H9 (cell line): ENCODE data around the gene LMO4. TPM values are rescaled to one million over a fixed set of nuclear protein-coding genes. Genes with fewer than 3 reads are reported as not detected.

Source experiments
- DNase-seq: peaks from one replicate; pipeline ENCODE4 v3.0.0-alpha.2; 2017
- H2AFZ ChIP-seq: one replicate; pipeline ENCODE4 v1.6.1; 2013; ENCODE audit warnings: mild to moderate bottlenecking, low read length, control low read depth, moderate library complexity
- H2AK5ac ChIP-seq: 2 replicates; pipeline ENCODE4 v1.6.1; 2013; ENCODE audit warnings: low read length, control low read depth, mixed read lengths; ENCODE audit not compliant: insufficient read length
- H2BK120ac ChIP-seq: one replicate; pipeline ENCODE4 v1.6.1; 2013; ENCODE audit warnings: low read depth, mild to moderate bottlenecking, low read length, control low read depth, inconsistent platforms; ENCODE audit not compliant: poor library complexity, severe bottlenecking
- H2BK12ac ChIP-seq: 2 replicates; pipeline ENCODE4 v1.6.1; 2013; ENCODE audit warnings: low read length, control low read depth, mixed read lengths, low read depth; ENCODE audit not compliant: insufficient read length
- H2BK15ac ChIP-seq: 2 replicates; pipeline ENCODE4 v1.6.1; 2013; ENCODE audit warnings: low read depth, low read length, control low read depth
- H2BK20ac ChIP-seq: one replicate; pipeline ENCODE4 v1.6.1; 2013; ENCODE audit warnings: low read depth, mild to moderate bottlenecking, low read length, control low read depth, inconsistent platforms; ENCODE audit not compliant: poor library complexity, severe bottlenecking
- H2BK5ac ChIP-seq: 2 replicates; pipeline ENCODE4 v1.6.1; 2013; ENCODE audit warnings: low read length, control low read depth, mixed read lengths; ENCODE audit not compliant: insufficient read length
- H3K14ac ChIP-seq: 2 replicates; pipeline ENCODE4 v1.6.1; 2013; ENCODE audit warnings: low read length, control low read depth; ENCODE audit not compliant: insufficient read depth
- H3K18ac ChIP-seq: 2 replicates; pipeline ENCODE4 v1.6.1; 2013; ENCODE audit warnings: low read depth, mild to moderate bottlenecking, mixed read lengths, low read length, control low read depth; ENCODE audit not compliant: insufficient read length
- H3K23ac ChIP-seq: 2 replicates; pipeline ENCODE4 v1.6.1; 2013; ENCODE audit warnings: low read length, control low read depth, mixed read lengths, low read depth; ENCODE audit not compliant: insufficient read length
- H3K23me2 ChIP-seq: 2 replicates; pipeline ENCODE4 v1.6.1; 2013; ENCODE audit warnings: low read depth, mild to moderate bottlenecking, mixed read lengths, low read length, control low read depth; ENCODE audit not compliant: insufficient read length, poor library complexity, severe bottlenecking
- H3K27ac ChIP-seq: 2 replicates; pipeline ENCODE4 v1.5.1; 2013; ENCODE audit warnings: low read length, control low read depth, mixed read lengths, low read depth; ENCODE audit not compliant: insufficient read length
- H3K27me3 ChIP-seq: 2 replicates; pipeline ENCODE4 v1.6.1; 2013; ENCODE audit warnings: low read length, control low read depth, inconsistent platforms; ENCODE audit not compliant: insufficient read depth
- H3K4ac ChIP-seq: 2 replicates; pipeline ENCODE4 v1.6.1; 2013; ENCODE audit warnings: low read depth, mild to moderate bottlenecking, control low read depth, inconsistent platforms, low read length, moderate library complexity
- H3K4me1 ChIP-seq: 2 replicates; pipeline ENCODE4 v1.6.1; 2013; ENCODE audit warnings: low read length, control low read depth, inconsistent platforms; ENCODE audit not compliant: insufficient read depth
- H3K4me2 ChIP-seq: 2 replicates; pipeline ENCODE4 v1.6.1; 2013; ENCODE audit warnings: low read length, control low read depth, mixed read lengths; ENCODE audit not compliant: insufficient read length, insufficient read depth
- H3K56ac ChIP-seq: 2 replicates; pipeline ENCODE4 v1.6.1; 2013; ENCODE audit warnings: low read depth, mild to moderate bottlenecking, mixed read lengths, low read length, control low read depth; ENCODE audit not compliant: insufficient read length
- H3K79me1 ChIP-seq: 2 replicates; pipeline ENCODE4 v1.6.1; 2013; ENCODE audit warnings: low read depth, mild to moderate bottlenecking, moderate library complexity, low read length, control low read depth, inconsistent platforms; ENCODE audit not compliant: insufficient read depth, poor library complexity, severe bottlenecking
- H3K79me2 ChIP-seq: 2 replicates; pipeline ENCODE4 v1.6.1; 2013; ENCODE audit warnings: low read length, control low read depth, inconsistent platforms; ENCODE audit not compliant: insufficient read depth
- H3K9ac ChIP-seq: 2 replicates; pipeline ENCODE4 v1.6.1; 2013; ENCODE audit warnings: low read length, control low read depth, mixed read lengths; ENCODE audit not compliant: insufficient read length; ENCODE audit errors: extremely low read depth
- H3K9me3 ChIP-seq: one replicate; pipeline ENCODE4 v1.6.1; 2013; ENCODE audit warnings: low read depth, low read length, inconsistent platforms; ENCODE audit not compliant: control insufficient read depth
- H3T11ph ChIP-seq: one replicate; pipeline ENCODE4 v1.6.1; 2013; ENCODE audit warnings: mild to moderate bottlenecking, low read length, control low read depth, inconsistent platforms
- H4K20me1 ChIP-seq: one replicate; pipeline ENCODE4 v1.6.1; 2013; ENCODE audit not compliant: control insufficient read depth, insufficient read length, insufficient read depth
- H4K5ac ChIP-seq: 2 replicates; pipeline ENCODE4 v1.6.1; 2013; ENCODE audit warnings: low read depth, mild to moderate bottlenecking, mixed read lengths, low read length, control low read depth; ENCODE audit not compliant: insufficient read length
- H4K8ac ChIP-seq: replicated peaks from 2 replicates; pipeline ENCODE4 v1.6.1; 2013; ENCODE audit warnings: low read length, control low read depth, mixed read lengths, low read depth; ENCODE audit not compliant: insufficient read length
- H4K91ac ChIP-seq: 2 replicates; pipeline ENCODE4 v1.6.1; 2013; ENCODE audit warnings: low read depth, mild to moderate bottlenecking, moderate library complexity, mixed read lengths, low read length, control low read depth; ENCODE audit not compliant: insufficient read length
- H3K27ac Mint-ChIP-seq, 3 experiments: 2 replicates in 2 of 3; 3 replicates in 1 of 3; pipeline ENCODE4 v1.8.0; 2020 to 2021; ENCODE audit warnings: mixed read lengths in 3 of 3, mild to moderate bottlenecking in 1 of 3, moderate library complexity in 1 of 3
- H3K27me3 Mint-ChIP-seq: 2 replicates; pipeline ENCODE4 v1.8.0; 2021; ENCODE audit warnings: low read depth, mild to moderate bottlenecking, moderate library complexity, mixed read lengths
- H3K36me3 Mint-ChIP-seq, 3 experiments: 2 replicates in 2 of 3; 3 replicates in 1 of 3; pipeline ENCODE4 v1.8.0; 2020 to 2021; ENCODE audit warnings: low read depth in 3 of 3, mixed read lengths in 3 of 3; ENCODE audit not compliant: insufficient read depth in 1 of 3
- H3K4me1 Mint-ChIP-seq, 2 experiments: 2 replicates each; pipeline ENCODE4 v1.8.0; 2020; ENCODE audit warnings: mixed read lengths in 2 of 2
- H3K4me3 Mint-ChIP-seq, 2 experiments: 2 replicates in 1 of 2; 3 replicates in 1 of 2; pipeline ENCODE4 v1.8.0; 2020 to 2021; ENCODE audit warnings: mild to moderate bottlenecking in 2 of 2, mixed read lengths in 2 of 2, moderate library complexity in 1 of 2
- H3K9me3 Mint-ChIP-seq, 2 experiments: 2 replicates in 1 of 2; 3 replicates in 1 of 2; pipeline ENCODE4 v1.8.0; 2020; ENCODE audit warnings: mild to moderate bottlenecking in 2 of 2, mixed read lengths in 2 of 2, moderate library complexity in 1 of 2
- CTCF ChIP-seq: fragments of 200-600 bp; sonication (generic); conservative IDR thresholded peaks from 3 replicates; pipeline ENCODE4 v1.8.0; 2021; ENCODE audit warnings: antibody characterized with exemption, mild to moderate bottlenecking
- WGBS: extraction: QIAGEN DNeasy Blood & Tissue Kit; methylation state at CpG from one replicate; pipeline ENCODE4 v1.1.7; 2013; ENCODE audit warnings: missing lambda C conversion rate, low lambda C conversion rate, mixed read lengths; ENCODE audit not compliant: insufficient read length; ENCODE audit errors: extremely low coverage; 5-methylcytosine and 5-hydroxymethylcytosine counted together
- total RNA-seq: library from RNA; stranded (reverse); gene quantifications from 2 replicates; pipeline ENCODE4 v1.2.1, GENCODE V29; 2021

LMO4 gene
- total RNA-seq, 1 experiment from 2014 or later: 64.9 TPM

- Mint-ChIP-seq H3K27ac (no peak overlapping the region), H3K9me3 (no peaks in the 10 kb centered on the region), H3K36me3 (no peaks in the 10 kb centered on the region), H3K4me1 (no peaks in the 10 kb centered on the region), H3K27me3 (no peaks in the 10 kb centered on the region; the same call in 1 of the 2 replicates), H3K4me3 (no peak overlapping the region)
- Histone ChIP-seq H2BK15ac (no peak overlapping the region), H4K8ac (no peak overlapping the region), H3K23ac (no peak overlapping the region), H3K18ac (no peak overlapping the region), H2BK12ac (no peak overlapping the region), H3K14ac (no peak overlapping the region), H3K27me3 (no peaks in the 10 kb centered on the region), H3K9me3 (no peaks in the 10 kb centered on the region), H3K23me2 (no peaks in the 10 kb centered on the region), H4K20me1 (no peaks in the 10 kb centered on the region), H3K79me2 (no peaks in the 10 kb centered on the region), H3K9ac (no peak overlapping the region), H2BK120ac (no peak overlapping the region), H4K5ac (no peak overlapping the region), H3K4me2 (no peak overlapping the region), H3K56ac (no peak overlapping the region), H2AFZ (no peak overlapping the region), H3K27ac (no peak overlapping the region), H2AK5ac (no peak overlapping the region), H3T11ph (no peak overlapping the region), H2BK5ac (no peak overlapping the region), H4K91ac (no peak overlapping the region), H3K4me1 (no peaks in the 10 kb centered on the region), H3K4ac (no peak overlapping the region), H3K79me1 (no peaks in the 10 kb centered on the region), H2BK20ac (no peak overlapping the region)
- no peak for TF ChIP-seq CTCF
- no peak for DNase-seq
- WGBS: no CpG with 5 or more reads among the region's 1 CpG
Observed at GRCh38 chr1:87318806-87319205, 9.9 kb upstream of the LMO4 start.
